ENCODE measurements around the gene OR6A2. TPM values are rescaled to one million over a fixed set of nuclear protein-coding genes. Genes with fewer than 3 reads are reported as not detected.

OR6A2 gene
- total RNA-seq, 1 donor from 2014 or later = not detected

- DNase-seq (ENCODE audit: missing footprints) = no peak
- intact Hi-C loops (cut with DNase I) = no loop called here
- ATAC-seq = no peak
Observed at GRCh38 chr11:6771926-6772893, 27.3 kb downstream of the OR6A2 start, which contains the start of gene OR2AG2. Gene OR2AG2, minus strand, starts transcription at chr11:6771976. Its CDS starts 3,019 bp downstream, at chr11:6768957.

DNA sequence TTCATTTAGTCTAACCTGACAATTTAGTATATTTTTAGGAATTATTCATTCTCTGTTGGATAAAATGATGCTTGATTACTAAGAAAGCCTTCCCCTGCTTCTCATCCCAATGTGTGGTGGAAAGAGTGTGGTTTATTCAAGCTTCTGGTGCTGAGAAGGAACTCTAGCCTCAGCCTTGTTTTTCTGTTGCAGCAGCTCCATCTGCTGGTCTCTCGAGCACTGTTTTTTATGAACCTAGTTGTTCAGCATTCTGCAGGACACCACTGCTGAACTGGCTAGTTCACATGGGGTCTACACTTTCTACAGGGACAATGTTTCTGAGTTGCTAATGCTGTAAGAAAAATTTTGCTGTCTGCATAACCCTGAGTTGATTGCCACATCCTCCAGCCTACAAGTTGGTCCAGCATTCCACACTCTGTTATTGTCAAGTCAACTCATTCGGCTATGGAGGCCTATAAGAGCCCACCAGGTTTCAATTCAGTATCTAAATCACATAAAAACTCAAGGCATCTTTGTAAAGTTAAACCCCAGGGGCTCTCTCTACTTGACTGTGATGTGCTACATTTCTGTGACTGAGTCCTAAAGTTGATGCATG, 42.0 kb downstream of the OR6A2 start:
- peak; percentile 60 for ATAC-seq
- intact Hi-C loops (cut with DNase I) = loop anchor here (2.0 to 5.0 kb wide), 2 partner anchors 55 to 225 kb away; no protein-coding TSS in a partner anchor
- DNase-seq (ENCODE audit: missing footprints) = no peak

GRCh38 chr11:6755953-6756347, 43.5 kb downstream of the OR6A2 start:
- no peak for ATAC-seq
- intact Hi-C loops (cut with DNase I) = loop anchor here (2.0 to 5.0 kb wide), 3 partner anchors 17 to 224 kb away; no protein-coding TSS in a partner anchor
- DNase-seq (ENCODE audit: missing footprints) = no peak

DNA sequence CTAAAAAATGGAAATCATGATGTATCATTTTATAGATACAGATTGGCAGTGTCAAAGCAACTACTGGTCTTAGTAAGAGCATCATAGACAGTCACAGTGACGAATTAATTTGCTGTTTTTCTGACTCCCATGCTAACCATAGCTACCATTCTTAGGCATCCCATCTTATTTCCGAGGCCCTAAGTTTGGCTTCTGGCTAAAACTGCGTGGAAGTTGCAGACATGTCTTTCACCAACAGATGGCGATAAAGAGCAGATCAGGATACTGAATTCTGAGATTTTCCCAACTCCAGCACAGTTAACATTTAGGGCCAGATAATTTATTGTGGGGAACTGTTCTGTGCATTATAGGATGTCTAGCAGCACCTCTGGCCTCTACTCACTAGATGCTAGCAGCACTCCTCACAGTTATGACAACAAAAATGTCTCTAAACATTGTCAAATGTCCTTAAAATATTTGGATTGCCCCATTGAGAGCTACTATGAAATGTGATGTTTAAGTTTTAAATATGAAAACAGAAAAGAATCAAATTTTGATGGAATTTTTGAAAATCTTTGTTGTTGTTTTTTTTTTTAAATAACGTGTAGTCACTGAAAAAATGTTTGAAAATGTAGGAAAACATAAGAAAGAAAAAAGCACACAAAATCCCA, 44.1 kb downstream of the OR6A2 start:
- no peak for ATAC-seq
- intact Hi-C loops (cut with DNase I) = loop anchor here (2.0 to 5.0 kb wide), 2 partner anchors 17 to 223 kb away; no protein-coding TSS in a partner anchor
- no peak for DNase-seq (ENCODE audit: missing footprints)

DNA sequence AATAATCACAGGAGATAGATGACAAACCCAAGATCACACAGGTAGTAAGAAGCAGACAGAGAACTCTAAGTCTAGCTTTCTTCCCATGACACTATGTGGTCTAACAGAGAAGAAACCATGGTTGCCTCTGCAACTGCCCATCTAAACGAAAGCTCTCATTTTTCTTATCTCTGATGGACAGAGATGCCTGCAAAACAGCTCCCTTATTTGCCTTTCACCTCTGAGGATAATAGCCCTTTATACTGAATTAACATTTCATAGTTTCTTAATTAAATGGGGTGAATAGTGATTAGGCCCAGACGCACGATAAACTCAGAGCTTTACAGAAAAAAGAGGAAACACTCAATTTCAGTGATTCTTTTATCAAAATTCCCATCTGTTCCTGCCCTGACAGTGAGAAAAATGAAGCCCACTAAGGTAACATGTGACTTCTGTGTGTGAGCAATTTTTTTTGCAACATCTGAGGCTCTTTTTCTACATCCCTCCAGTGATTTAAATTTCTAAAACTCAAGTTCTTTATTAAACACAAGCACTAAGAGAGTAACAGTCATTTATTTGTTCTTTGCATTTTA, 52.3 kb downstream of the OR6A2 start:
- ATAC-seq (no peak), DNase-seq (ENCODE audit: missing footprints) (no peak)
- intact Hi-C loops (cut with DNase I) = no loop called here

- ATAC-seq (no peak), DNase-seq (ENCODE audit: missing footprints) (no peak)
- intact Hi-C loops (cut with DNase I) = no loop called here
Observed at GRCh38 chr11:6746626-6747025, 52.9 kb downstream of the OR6A2 start.

DNA sequence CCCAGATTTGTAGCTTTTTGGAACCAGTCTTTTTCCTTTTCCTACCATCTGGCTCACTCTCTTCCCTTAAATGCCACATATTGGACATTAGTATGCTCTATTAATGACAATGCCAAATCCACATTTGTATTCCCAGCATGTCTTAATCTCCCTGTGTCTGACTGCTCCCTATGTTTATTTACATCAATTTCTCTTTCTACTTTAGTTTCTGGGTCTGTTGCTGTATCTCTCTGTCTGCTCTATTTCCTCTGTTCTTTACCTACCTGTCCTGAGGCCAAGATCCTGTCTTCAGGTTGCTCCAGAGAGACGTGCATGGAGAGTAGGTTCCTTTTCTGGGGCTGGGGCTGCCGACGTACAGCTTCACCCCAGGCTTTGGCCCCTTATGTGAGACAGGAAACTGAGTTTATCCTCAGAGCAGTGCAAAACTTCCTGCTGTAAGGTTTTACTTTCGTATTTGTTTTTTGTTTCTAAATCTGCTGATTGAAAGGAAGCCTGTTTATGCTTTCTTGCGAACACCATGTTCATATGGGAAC, 53.3 kb downstream of the OR6A2 start:
- DNase-seq (ENCODE audit: missing footprints) (no peak), ATAC-seq (no peak)
- intact Hi-C loops (cut with DNase I) = no loop called here

GRCh38 chr11:6745465-6746015, 53.9 kb downstream of the OR6A2 start:
- DNase-seq (ENCODE audit: missing footprints) (no peak), ATAC-seq (no peak)
- intact Hi-C loops (cut with DNase I) = no loop called here

GRCh38 chr11:6745018-6745417, 54.5 kb downstream of the OR6A2 start:
- intact Hi-C loops (cut with DNase I) = no loop called here
- DNase-seq (ENCODE audit: missing footprints) (no peak), ATAC-seq (no peak)

GRCh38 chr11:6742260-6742659, 57.2 kb downstream of the OR6A2 start:
- no peak for DNase-seq (ENCODE audit: missing footprints)
- intact Hi-C loops (cut with DNase I) = no loop called here
- ATAC-seq = no peak

Other genes starting within 250 kb of the OR6A2 start
- 22.9 TPM for gene RRP8, start 196.1 kb downstream of the OR6A2 start, total RNA-seq
- 233 TPM for gene ILK, start 195.9 kb downstream of the OR6A2 start, total RNA-seq
- gene TAF10, start 187.5 kb downstream of the OR6A2 start, total RNA-seq = 90.9 TPM
- gene TPP1, start 180.3 kb downstream of the OR6A2 start, total RNA-seq = 81.5 TPM
- gene DCHS1, start 143.9 kb downstream of the OR6A2 start, total RNA-seq = 10.7 TPM
- 44.8 TPM for gene MRPL17, start 116.3 kb downstream of the OR6A2 start, total RNA-seq
- not detected for gene OR2AG2, start 27.7 kb downstream of the OR6A2 start, total RNA-seq
- not detected for gene OR2AG1, start 16.7 kb downstream of the OR6A2 start, total RNA-seq
- not detected for gene OR10A5, start 46.0 kb upstream of the OR6A2 start, total RNA-seq
- not detected for gene OR10A2, start 63.4 kb upstream of the OR6A2 start, total RNA-seq
- gene OR10A4, start 76.9 kb upstream of the OR6A2 start, total RNA-seq = not detected
- gene OR2D2, start 92.8 kb upstream of the OR6A2 start, total RNA-seq = not detected
- gene OR2D3, start 121.3 kb upstream of the OR6A2 start, total RNA-seq = not detected
- gene ZNF215, start 126.7 kb upstream of the OR6A2 start, total RNA-seq = 0.60 TPM
- gene ZNF214, start 220.7 kb upstream of the OR6A2 start, total RNA-seq = 1.9 TPM
- gene NLRP14, start 220.8 kb upstream of the OR6A2 start, total RNA-seq = not detected

Data from Right ventricle myocardium inferior (tissue), 1 donor.